ENCODE measurements around the gene NAB1.

GRCh38 chr2:190722061-190722759 is 73.3 kb downstream of the NAB1 start:
- TF ChIP-seq CTCF (conservative IDR thresholded peaks at IDR 0.05 in 1 of 2, IDR thresholded peaks at IDR 0.05 in 1 of 2; ENCODE audit: extremely low read depth in 1 of 2, insufficient read depth in 1 of 2, low read depth in 1 of 2, low read length in 2 of 2) (no peak), EZH2 (IDR thresholded peaks at IDR 0.05; ENCODE audit: borderline replicate concordance, low read length) (no peak)
